ENCODE results near the gene DHRS1.

DNA sequence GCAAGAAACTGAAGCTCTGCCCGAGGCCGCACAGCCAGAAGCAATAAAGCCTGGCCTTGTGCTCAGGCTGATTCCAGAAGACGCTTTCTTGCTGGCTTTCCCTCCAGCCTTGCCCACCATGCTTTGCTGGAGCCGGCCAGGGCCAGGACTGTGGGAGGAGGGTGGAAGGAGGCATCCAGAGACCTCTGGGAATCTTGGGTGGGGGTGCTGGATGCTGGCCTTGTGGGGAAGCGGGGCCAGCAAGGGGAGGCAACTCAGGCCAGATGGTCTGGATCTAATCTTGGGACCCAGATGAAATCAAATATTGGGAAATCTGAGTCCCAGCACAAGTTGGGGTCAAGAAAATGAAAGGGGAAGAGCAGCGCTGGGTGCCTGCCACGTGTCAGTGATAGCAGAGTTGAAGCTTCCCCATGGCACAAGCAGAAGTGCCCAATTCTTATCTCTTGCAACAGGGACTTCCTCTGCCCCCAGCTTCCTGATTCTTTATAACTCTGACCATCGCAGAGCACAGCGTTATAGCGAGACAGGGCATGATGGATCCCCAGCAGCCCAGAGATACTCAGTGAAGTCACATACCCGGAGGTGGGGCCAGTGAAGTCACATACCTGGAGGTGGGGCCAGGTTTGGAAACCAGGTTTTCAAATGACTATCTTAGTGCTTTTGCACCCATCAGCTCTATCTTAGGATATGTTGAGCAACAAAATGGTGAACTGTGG lies 21.8 kb downstream of the DHRS1 start:
- no peak for TF ChIP-seq EZH2 (IDR thresholded peaks at IDR 0.05; ENCODE audit: low read depth, unreplicated experiment)
- TF ChIP-seq ETS1 (IDR thresholded peaks at IDR 0.05), result no peak
- TF ChIP-seq, protein P1, sequence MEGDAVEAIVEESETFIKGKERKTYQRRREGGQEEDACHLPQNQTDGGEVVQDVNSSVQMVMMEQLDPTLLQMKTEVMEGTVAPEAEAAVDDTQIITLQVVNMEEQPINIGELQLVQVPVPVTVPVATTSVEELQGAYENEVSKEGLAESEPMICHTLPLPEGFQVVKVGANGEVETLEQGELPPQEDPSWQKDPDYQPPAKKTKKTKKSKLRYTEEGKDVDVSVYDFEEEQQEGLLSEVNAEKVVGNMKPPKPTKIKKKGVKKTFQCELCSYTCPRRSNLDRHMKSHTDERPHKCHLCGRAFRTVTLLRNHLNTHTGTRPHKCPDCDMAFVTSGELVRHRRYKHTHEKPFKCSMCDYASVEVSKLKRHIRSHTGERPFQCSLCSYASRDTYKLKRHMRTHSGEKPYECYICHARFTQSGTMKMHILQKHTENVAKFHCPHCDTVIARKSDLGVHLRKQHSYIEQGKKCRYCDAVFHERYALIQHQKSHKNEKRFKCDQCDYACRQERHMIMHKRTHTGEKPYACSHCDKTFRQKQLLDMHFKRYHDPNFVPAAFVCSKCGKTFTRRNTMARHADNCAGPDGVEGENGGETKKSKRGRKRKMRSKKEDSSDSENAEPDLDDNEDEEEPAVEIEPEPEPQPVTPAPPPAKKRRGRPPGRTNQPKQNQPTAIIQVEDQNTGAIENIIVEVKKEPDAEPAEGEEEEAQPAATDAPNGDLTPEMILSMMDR (conservative IDR thresholded peaks at IDR 0.05; ENCODE audit: low read depth in 2 of 2), result no peak
- TF ChIP-seq, protein P2, sequence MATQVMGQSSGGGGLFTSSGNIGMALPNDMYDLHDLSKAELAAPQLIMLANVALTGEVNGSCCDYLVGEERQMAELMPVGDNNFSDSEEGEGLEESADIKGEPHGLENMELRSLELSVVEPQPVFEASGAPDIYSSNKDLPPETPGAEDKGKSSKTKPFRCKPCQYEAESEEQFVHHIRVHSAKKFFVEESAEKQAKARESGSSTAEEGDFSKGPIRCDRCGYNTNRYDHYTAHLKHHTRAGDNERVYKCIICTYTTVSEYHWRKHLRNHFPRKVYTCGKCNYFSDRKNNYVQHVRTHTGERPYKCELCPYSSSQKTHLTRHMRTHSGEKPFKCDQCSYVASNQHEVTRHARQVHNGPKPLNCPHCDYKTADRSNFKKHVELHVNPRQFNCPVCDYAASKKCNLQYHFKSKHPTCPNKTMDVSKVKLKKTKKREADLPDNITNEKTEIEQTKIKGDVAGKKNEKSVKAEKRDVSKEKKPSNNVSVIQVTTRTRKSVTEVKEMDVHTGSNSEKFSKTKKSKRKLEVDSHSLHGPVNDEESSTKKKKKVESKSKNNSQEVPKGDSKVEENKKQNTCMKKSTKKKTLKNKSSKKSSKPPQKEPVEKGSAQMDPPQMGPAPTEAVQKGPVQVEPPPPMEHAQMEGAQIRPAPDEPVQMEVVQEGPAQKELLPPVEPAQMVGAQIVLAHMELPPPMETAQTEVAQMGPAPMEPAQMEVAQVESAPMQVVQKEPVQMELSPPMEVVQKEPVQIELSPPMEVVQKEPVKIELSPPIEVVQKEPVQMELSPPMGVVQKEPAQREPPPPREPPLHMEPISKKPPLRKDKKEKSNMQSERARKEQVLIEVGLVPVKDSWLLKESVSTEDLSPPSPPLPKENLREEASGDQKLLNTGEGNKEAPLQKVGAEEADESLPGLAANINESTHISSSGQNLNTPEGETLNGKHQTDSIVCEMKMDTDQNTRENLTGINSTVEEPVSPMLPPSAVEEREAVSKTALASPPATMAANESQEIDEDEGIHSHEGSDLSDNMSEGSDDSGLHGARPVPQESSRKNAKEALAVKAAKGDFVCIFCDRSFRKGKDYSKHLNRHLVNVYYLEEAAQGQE (IDR thresholded peaks at IDR 0.05; ENCODE audit: unreplicated experiment), result no peak
- TF ChIP-seq POLR2AphosphoS5 (IDR thresholded peaks at IDR 0.05; ENCODE audit: low read depth), result no peak
- no peak for TF ChIP-seq NANOG (IDR thresholded peaks at IDR 0.05; ENCODE audit: borderline replicate concordance)
- TF ChIP-seq EZH2phosphoT487 (IDR thresholded peaks at IDR 0.05; ENCODE audit: unreplicated experiment), result no peak
- no peak for TF ChIP-seq JUNB (IDR thresholded peaks at IDR 0.05; ENCODE audit: unreplicated experiment)

All from GM23338 (cell line).